Occipital lobe (tissue), 2 donors: Measurements from ENCODE around the gene ERVW-1. TPM values are rescaled to one million over a fixed set of nuclear protein-coding genes. Genes with fewer than 3 reads are reported as not detected.
"Not testable (repeated sequence)": the region's sequence is repeated elsewhere in the genome, so short reads cannot be mapped to it uniquely, and the experiment has no call there.

Experiments
- DNase-seq: peaks from one replicate; lab custom pipeline; 2025; lab: John Stamatoyannopoulos, UW
- total RNA-seq: library from RNA; depleted of rRNA; stranded (reverse); fragments of >200 nt; gene quantifications from one replicate; pipeline ENCODE4 v1.2.3, GENCODE V29; 2014

ERVW-1 gene
- total RNA-seq, 1 donor from 2014 or later = not detected

GRCh38 chr7:92475261-92475770, 2.4 kb downstream of the ERVW-1 start:
- DNase-seq = not testable (repeated sequence)

- DNase-seq = not testable (repeated sequence)
Observed at GRCh38 chr7:92473989-92474388, 3.8 kb downstream of the ERVW-1 start.

- DNase-seq = not testable (repeated sequence)
Observed at GRCh38 chr7:92468589-92468988, 9.2 kb downstream of the ERVW-1 start.

GRCh38 chr7:92466682-92467081, 11.1 kb downstream of the ERVW-1 start:
- no peak for DNase-seq

GRCh38 chr7:92464515-92464914, 13.2 kb downstream of the ERVW-1 start:
- DNase-seq = no peak

- no peak for DNase-seq
Observed at GRCh38 chr7:92462560-92462959, 15.2 kb downstream of the ERVW-1 start.

GRCh38 chr7:92461027-92462003, 16.4 kb downstream of the ERVW-1 start:
- no peak for DNase-seq

GRCh38 chr7:92460510-92460909, 17.2 kb downstream of the ERVW-1 start:
- DNase-seq = no peak

- DNase-seq = no peak
Observed at GRCh38 chr7:92460109-92460508, 17.6 kb downstream of the ERVW-1 start.

- no peak for DNase-seq
Observed at GRCh38 chr7:92456236-92456635, 21.5 kb downstream of the ERVW-1 start.

- DNase-seq = no peak
Observed at GRCh38 chr7:92451645-92452044, 26.1 kb downstream of the ERVW-1 start.

- DNase-seq = no peak
Observed at GRCh38 chr7:92448205-92448747, 29.5 kb downstream of the ERVW-1 start.

- DNase-seq = peak; percentile 89
Observed at GRCh38 chr7:92447345-92448204, 30.2 kb downstream of the ERVW-1 start, which contains the start of gene GATAD1. Gene GATAD1 (plus strand): TSS chr7:92447482. CDS start chr7:92447730, 248 bp downstream.

GRCh38 chr7:92446869-92447344, 30.8 kb downstream of the ERVW-1 start:
- no peak for DNase-seq

GRCh38 chr7:92442720-92443119, 35.0 kb downstream of the ERVW-1 start:
- DNase-seq = not testable (repeated sequence)

- DNase-seq = no peak
Observed at GRCh38 chr7:92437956-92438491, 39.7 kb downstream of the ERVW-1 start.

GRCh38 chr7:92436612-92437445, 40.9 kb downstream of the ERVW-1 start:
- DNase-seq = no peak

GRCh38 chr7:92435542-92435941, 42.2 kb downstream of the ERVW-1 start:
- DNase-seq = no peak

GRCh38 chr7:92433019-92433418, 44.7 kb downstream of the ERVW-1 start:
- no peak for DNase-seq

GRCh38 chr7:92432299-92432946, 45.3 kb downstream of the ERVW-1 start:
- no peak for DNase-seq
